ENCODE measurements around the gene RNGTT.

DNA sequence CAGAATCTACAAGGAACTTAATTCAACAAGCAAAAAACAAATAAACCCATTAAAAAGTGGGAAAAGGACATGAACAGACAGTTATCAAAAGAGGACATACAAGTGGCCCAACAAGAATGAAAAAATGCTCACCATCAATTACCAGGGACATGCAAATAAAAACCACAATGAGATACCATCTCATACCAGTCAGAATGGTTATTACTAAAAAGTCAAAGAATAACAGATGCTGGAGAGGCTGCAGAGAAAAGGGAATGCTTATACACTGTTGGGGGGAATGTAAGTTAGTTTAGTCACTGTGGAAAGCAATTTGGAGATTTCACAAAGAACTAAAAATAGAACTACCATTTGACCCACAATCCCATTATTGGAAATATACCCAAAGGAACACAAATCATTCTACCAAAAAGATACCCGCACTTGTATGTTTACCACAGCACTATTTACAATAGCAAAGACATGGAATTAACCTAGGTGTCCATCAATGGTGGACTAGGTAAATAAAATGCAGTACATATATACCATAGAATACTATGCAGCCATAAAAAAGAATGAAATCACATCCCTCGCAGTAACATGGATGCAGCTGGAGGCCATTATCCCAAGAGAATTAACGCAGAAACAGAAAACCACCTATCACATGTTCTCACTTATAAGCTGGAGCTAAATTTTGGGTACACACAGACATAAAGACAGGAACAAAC lies 48.4 kb downstream of the RNGTT start:
- TF ChIP-seq, protein P1, sequence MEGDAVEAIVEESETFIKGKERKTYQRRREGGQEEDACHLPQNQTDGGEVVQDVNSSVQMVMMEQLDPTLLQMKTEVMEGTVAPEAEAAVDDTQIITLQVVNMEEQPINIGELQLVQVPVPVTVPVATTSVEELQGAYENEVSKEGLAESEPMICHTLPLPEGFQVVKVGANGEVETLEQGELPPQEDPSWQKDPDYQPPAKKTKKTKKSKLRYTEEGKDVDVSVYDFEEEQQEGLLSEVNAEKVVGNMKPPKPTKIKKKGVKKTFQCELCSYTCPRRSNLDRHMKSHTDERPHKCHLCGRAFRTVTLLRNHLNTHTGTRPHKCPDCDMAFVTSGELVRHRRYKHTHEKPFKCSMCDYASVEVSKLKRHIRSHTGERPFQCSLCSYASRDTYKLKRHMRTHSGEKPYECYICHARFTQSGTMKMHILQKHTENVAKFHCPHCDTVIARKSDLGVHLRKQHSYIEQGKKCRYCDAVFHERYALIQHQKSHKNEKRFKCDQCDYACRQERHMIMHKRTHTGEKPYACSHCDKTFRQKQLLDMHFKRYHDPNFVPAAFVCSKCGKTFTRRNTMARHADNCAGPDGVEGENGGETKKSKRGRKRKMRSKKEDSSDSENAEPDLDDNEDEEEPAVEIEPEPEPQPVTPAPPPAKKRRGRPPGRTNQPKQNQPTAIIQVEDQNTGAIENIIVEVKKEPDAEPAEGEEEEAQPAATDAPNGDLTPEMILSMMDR (conservative IDR thresholded peaks at IDR 0.05; ENCODE audit: low read length): no peak
- no peak for TF ChIP-seq EZH2phosphoT487 (IDR thresholded peaks at IDR 0.05; ENCODE audit: borderline replicate concordance)

Measured in Loucy (cell line).